GM18511 (cell line): ENCODE measurements around the gene GPR141.

Source experiments
- ATAC-seq: cut with Tn5 transposase; IDR thresholded peaks from one replicate; pipeline ENCODE4 v1.9.1; 2021; ENCODE audit warnings: mild to moderate bottlenecking, moderate library complexity; ENCODE audit not compliant: unreplicated experiment

Gene GPR141

DNA sequence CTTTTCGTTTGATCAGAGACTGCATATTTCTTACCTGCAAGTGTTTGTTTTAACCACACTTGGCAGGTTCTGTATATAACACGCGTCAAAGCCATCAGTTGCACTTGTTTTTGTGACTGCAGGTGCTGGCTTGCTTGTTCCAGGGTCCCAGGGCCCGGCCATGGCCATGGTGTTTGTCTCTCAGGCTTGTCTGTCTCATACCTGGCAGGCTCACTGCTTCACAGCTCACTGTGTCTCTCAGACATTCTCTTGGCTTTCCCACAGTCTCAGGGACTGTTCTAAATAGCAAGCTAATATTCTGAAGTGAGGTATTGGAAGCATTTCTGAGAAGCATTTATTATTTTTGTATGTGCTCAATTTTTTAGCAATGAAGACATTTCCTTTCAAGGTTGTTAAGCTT, 46.9 kb downstream of the GPR141 start:
- ATAC-seq, result no peak

- peak; percentile 80 for ATAC-seq
Measured at GRCh38 chr7:37732253-37732652, 48.7 kb downstream of the GPR141 start.

GRCh38 chr7:37732888-37733287, 49.3 kb downstream of the GPR141 start:
- no peak for ATAC-seq

DNA sequence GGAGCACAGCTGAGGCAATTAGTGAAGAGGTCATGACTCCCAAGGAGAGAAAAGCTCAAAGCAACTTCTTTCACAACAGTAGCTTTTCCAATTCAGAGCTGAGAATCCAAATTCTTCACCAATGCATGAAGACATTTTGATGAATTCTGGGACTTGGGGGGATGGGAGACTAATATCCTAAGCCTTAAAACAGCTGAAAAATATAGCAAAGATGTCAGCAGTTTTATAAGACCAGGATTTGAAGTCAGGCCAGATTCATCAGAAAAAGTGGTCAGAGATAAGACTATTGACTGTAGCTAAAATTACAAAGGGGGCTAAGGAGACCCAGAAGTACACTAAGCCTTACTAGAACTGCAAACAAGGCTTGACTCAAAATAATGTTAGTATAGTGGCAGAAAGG, 51.6 kb downstream of the GPR141 start:
- no peak for ATAC-seq

GRCh38 chr7:37738321-37738720, 54.8 kb downstream of the GPR141 start:
- ATAC-seq, result no peak

DNA sequence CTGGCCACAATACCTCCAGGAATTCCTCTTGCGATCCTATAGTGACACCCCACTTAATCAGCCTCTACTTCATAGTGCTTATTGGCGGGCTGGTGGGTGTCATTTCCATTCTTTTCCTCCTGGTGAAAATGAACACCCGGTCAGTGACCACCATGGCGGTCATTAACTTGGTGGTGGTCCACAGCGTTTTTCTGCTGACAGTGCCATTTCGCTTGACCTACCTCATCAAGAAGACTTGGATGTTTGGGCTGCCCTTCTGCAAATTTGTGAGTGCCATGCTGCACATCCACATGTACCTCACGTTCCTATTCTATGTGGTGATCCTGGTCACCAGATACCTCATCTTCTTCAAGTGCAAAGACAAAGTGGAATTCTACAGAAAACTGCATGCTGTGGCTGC, 56.8 kb downstream of the GPR141 start:
- no peak for ATAC-seq

- no peak for ATAC-seq
Measured at GRCh38 chr7:37741776-37742175, 58.2 kb downstream of the GPR141 start.

- no peak for ATAC-seq
Measured at GRCh38 chr7:37751096-37751495, 67.5 kb downstream of the GPR141 start.

GRCh38 chr7:37753398-37754050, 70.0 kb downstream of the GPR141 start:
- no peak for ATAC-seq

- no peak for ATAC-seq
Measured at GRCh38 chr7:37756797-37757551, 73.4 kb downstream of the GPR141 start.

DNA sequence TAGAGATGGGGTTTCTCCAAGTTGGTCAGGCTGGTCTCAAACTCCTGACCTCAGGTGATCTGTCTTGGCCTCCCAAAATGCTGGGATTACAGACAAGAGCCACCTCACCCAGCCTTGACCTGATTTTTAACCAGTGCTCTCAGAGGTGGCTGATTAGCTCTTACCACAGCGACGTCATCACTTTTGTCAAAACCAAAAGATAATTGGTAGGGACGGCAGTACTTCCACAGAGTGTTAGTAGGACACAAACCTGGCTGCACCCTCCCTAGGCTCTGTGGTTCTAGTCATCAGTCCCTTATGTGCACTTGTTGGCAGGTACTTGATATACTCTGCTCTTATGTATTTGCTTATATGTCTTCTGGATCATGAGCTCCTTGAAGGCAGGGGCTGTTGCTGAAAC, 74.0 kb downstream of the GPR141 start:
- no peak for ATAC-seq

- no peak for ATAC-seq
Measured at GRCh38 chr7:37758501-37759045, 75.0 kb downstream of the GPR141 start.

DNA sequence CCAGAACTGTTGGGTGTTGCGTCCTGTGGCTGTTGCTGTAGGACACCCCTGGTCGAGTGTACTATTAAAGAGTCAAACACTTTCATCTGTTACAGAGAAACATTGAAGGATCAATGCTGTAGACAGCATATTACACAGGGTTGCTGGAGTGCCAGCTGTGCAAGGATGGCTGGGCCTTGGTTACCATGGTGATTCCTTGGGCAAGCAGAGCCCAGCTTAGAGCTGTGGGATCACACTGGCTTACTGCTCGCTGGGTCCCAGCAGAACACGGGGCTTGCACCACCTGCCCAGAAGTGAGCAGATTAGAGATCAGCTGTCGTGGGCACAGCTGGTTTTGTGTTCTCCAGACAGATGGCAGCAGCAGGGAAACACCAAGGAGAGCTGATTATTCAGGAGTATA, 76.0 kb downstream of the GPR141 start:
- ATAC-seq, result no peak

- ATAC-seq, result no peak
Measured at GRCh38 chr7:37765421-37765829, 81.9 kb downstream of the GPR141 start.

DNA sequence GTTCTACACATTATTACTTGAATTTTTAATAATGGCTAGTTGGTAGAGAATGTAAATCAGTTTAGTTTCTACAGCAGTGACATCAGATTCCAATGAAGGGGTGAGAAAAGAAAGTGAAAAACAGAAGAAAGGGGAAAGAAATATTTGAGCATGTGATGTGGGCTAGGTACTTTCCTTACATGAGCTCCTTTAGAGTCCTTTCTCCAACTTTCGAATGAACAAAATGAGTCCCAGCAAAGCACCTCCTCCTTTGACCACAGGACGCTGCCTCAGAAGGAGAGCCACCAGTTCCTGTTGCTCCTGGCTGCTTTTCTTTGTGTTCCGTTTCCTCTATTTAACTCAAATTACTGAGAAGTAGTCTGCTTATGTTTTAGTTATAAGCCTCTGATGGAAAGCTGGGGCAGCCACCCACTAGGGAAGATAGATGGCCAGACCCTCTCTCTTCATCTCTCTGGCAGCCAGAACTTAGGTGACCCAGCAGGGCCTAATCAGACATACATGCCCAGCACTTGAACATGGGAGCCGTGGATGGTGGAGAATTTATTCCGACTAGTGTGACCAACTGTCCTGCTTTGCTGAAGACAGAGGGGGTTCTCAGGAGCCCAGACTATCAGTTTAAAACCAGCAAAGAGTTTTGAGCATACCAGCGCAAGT, 82.4 kb downstream of the GPR141 start:
- peak; percentile 95 for ATAC-seq

DNA sequence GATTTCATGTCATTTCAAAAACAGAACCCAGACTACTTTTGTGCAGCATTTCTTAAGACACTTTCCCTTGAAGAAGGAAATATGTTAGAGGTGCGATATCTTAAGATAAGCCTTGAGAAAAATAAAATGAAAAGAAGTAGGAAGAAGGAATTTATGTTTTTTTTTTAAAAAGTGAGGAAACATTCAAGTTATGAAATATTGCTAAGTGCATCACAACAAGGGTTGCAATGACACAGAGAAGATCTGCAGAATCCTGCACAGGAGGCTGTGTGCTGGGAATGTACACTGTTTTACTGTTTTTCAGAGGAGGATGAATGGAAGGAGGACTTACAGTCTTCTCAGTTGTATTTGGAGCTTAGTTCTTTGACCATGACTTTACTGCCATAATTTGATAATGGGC, 85.0 kb downstream of the GPR141 start:
- ATAC-seq, result no peak

DNA sequence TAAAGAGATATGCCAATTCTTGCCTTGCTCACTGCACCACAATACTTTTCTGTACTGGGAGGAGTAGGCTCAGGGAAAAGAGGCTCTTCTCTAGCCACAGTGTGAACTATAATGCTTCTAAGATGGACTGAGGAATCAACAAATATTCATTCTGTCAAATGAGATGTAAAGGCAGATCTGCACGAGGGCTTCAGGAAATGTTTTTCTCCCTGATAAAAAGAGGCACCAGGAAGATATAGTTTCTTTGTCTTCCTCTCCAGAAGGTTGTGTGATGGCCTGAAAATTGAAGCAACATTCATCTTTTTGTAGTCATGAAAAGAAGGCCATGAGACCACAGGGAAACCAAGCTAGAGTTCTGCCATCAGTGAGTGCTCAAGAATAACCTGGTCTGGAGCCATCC, 85.7 kb downstream of the GPR141 start:
- ATAC-seq, result no peak

GRCh38 chr7:37769726-37770125, 86.2 kb downstream of the GPR141 start:
- no peak for ATAC-seq

GRCh38 chr7:37770838-37771237, 87.3 kb downstream of the GPR141 start:
- ATAC-seq, result no peak

DNA sequence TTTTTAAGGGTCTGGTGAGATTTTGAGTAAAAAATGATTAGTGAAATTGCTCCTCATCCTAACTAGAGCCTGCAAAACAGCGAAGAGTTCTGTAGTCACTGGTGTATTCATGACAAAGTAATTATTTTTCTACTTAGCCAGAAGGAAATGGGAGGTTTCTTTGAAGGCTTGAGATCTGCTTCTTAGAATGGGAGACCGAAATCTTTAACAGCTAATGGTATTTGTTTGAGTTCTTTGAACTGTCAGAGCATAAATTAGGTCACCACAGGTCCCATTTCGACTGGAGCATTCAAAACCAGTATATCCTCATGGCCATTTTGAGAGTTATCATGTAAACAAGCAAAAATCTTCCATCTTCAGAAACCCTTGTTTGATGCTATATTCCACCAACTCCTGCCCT, 87.8 kb downstream of the GPR141 start:
- ATAC-seq, result no peak

DNA sequence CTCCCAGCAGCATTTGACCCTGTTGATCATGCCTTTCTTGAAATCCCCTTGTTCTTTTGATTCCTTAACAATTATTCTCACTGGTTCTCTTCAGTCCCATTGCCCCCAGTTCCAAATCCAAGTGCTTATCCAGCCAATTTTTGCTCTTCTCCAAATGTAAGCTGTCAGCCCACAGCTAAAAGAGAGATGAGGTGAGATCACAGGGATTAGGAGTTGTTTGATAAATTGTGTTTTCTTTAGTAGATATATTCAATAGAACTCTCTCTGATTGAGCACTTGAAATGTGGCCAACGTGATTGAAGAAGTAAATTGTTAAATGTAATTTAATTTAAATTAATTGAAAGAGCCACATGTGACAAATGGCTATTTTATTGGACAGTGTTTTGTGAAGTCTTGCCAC, 88.2 kb downstream of the GPR141 start:
- ATAC-seq, result no peak

- ATAC-seq, result no peak
Measured at GRCh38 chr7:37775921-37776320, 92.4 kb downstream of the GPR141 start.
